Activated naive CD8-positive, alpha-beta T cell treated with anti-CD3 and anti-CD28 coated beads, Interleukin-2, amount 50 U/mL, for 24 hours (primary cell): ENCODE data around the gene TMC1.

ENCODE experiments used
- ATAC-seq: fragments of 150-1000 bp; cut with Tn5 transposase; one replicate; pipeline ENCODE4 v1.10.0; 2021
- DNase-seq: peaks from one replicate; pipeline ENCODE4 v3.0.0; 2021
- H3K27ac Mint-ChIP-seq: one replicate; pipeline ENCODE4 v1.8.0; 2021; ENCODE audit warnings: mild to moderate bottlenecking, mixed read lengths
- H3K27me3 Mint-ChIP-seq: one replicate; pipeline ENCODE4 v1.8.0; 2021; ENCODE audit warnings: mixed read lengths
- H3K36me3 Mint-ChIP-seq: one replicate; pipeline ENCODE4 v1.8.0; 2021; ENCODE audit warnings: low read depth, mixed read lengths
- H3K4me1 Mint-ChIP-seq: one replicate; pipeline ENCODE4 v1.8.0; 2021; ENCODE audit warnings: mixed read lengths
- H3K4me3 Mint-ChIP-seq: one replicate; pipeline ENCODE4 v1.8.0; 2021; ENCODE audit warnings: mild to moderate bottlenecking, moderate library complexity, mixed read lengths
- H3K9me3 Mint-ChIP-seq: one replicate; pipeline ENCODE4 v1.8.0; 2021; ENCODE audit warnings: mixed read lengths

Gene TMC1

GRCh38 chr9:72575666-72576065 is 54.3 kb downstream of the TMC1 start:
- H3K4me1 Mint-ChIP-seq: peaks cover 16% of the 10 kb centered on the region
- peaks cover 3% of the 10 kb centered on the region for H3K27me3 Mint-ChIP-seq
- H3K9me3 Mint-ChIP-seq: no peaks in the 10 kb centered on the region
- H3K36me3 Mint-ChIP-seq: no peaks in the 10 kb centered on the region
- no peak overlapping the region for H3K27ac Mint-ChIP-seq
- no peak overlapping the region for H3K4me3 Mint-ChIP-seq
- DNase-seq (no peak), ATAC-seq (no peak)

DNA sequence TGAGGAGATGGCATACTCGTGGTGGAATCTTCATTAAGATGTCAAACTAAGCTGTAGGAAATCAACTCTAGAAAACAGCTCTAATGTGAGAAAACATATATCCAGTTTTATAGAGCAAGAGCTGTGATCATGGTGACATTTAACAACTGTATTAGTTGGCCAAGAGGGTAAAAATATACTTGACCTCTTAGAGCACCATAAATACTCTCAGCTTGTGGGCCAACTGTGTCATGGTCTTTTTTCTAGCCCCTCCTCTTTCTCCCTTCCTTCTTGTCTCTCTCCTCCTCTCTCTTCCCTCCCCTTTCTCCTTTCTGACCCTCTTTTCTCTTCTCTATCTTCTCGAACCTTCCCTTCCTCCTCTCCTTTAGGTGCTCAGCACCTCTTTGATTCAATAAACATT is 54.7 kb downstream of the TMC1 start:
- Mint-ChIP-seq H3K27me3 (peaks cover 3% of the 10 kb centered on the region), H3K4me3 (no peak overlapping the region), H3K36me3 (no peaks in the 10 kb centered on the region), H3K4me1 (peaks cover 17% of the 10 kb centered on the region), H3K27ac (no peak overlapping the region), H3K9me3 (no peaks in the 10 kb centered on the region)
- DNase-seq: no peak
- no peak for ATAC-seq

DNA sequence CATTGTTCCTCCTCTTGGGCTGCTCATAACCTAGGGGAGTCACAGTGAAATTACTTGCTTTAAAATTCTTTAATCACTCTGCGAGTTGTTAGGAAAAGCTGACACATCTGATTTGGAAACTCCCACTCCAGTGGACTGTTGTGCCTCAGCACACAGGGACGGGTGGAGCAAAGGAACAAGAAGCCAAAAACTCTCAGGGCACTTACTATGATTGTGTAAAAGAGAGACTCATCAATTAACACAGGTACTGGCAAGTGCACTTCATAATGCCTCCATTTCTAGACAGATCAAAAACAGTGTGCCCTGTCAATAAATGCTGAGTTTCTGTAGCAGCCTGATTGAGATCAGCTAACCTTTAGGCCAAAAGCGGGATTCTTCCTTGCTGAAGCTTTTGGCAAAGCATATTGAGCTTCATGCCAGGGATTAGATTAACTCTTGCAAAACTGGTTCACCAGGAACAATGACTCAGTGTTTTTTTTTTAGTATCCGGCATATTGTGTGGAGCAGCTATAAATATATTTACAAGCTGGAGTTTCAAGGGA is 55.9 kb downstream of the TMC1 start:
- no peak for ATAC-seq
- H3K4me1 Mint-ChIP-seq: peaks cover 21% of the 10 kb centered on the region
- H3K9me3 Mint-ChIP-seq: no peaks in the 10 kb centered on the region
- no peak for DNase-seq
- no peak overlapping the region for H3K27ac Mint-ChIP-seq
- H3K36me3 Mint-ChIP-seq: no peaks in the 10 kb centered on the region
- peaks cover 3% of the 10 kb centered on the region for H3K27me3 Mint-ChIP-seq
- no peak overlapping the region for H3K4me3 Mint-ChIP-seq

- H3K36me3 Mint-ChIP-seq: no peaks in the 10 kb centered on the region
- DNase-seq: no peak
- no peaks in the 10 kb centered on the region for H3K27me3 Mint-ChIP-seq
- H3K4me3 Mint-ChIP-seq: no peak overlapping the region
- H3K9me3 Mint-ChIP-seq: no peaks in the 10 kb centered on the region
- peaks cover 32% of the 10 kb centered on the region for H3K4me1 Mint-ChIP-seq
- H3K27ac Mint-ChIP-seq: no peak overlapping the region
- ATAC-seq: no peak
These were observed 57.8 kb downstream of the TMC1 start for GRCh38 chr9:72579190-72579589.

DNA sequence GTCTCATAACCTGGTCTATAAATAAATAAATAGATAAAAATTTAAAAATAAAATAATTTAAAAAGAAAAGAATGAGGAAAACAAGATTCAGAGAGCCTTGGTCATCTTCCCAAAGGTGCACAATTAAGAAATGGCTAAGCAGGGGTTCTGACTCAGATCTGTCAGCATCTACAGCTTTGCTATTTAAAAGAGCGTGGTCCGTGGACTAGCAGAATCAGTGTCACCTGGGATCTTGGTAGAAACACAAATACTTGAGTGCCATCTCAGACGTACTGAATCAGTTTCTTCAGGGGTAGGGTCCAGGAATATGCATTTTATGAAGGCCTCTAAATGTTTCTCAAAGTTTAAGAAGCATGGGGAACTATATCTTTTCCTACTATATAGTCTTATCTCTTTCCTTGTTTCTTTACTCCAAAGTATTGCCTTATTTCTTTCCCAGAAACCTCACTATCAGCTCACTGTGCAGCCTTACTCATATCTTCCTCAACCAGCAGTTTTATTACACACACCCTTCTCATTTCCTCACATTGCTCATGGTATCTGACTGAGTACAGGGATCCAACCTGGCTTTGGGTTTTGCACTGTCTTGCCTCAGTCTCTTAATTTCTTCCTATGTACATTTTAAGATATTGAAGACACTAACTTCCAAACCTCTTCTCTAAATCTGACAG is 58.6 kb downstream of the TMC1 start:
- no peak for DNase-seq

DNA sequence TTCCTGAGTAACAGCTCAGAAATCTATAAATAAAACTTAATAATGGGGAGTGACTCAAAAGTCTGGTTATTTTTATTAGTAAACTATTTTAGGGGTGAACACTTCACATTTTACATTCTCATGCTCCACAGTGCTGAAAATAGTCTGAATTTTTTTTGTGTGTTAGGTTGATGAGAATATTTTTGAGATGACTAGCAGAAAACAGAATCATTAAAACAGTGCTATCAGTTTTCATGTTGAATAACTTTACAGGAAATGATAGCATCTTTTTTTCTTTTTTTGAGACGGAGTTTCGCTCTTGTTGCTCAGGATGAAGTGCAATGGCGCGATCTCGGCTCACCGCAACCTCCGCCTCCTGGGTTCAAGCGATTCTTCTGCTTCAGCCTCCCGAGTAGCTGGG is 60.3 kb downstream of the TMC1 start:
- no peak overlapping the region for H3K27ac Mint-ChIP-seq
- H3K27me3 Mint-ChIP-seq: no peaks in the 10 kb centered on the region
- H3K4me3 Mint-ChIP-seq: no peak overlapping the region
- H3K9me3 Mint-ChIP-seq: no peaks in the 10 kb centered on the region
- DNase-seq: no peak
- H3K4me1 Mint-ChIP-seq: peaks cover 35% of the 10 kb centered on the region
- no peak for ATAC-seq
- H3K36me3 Mint-ChIP-seq: no peaks in the 10 kb centered on the region

More for the DNA sequence above, 58.6 kb downstream of the TMC1 start:
- H3K27me3 Mint-ChIP-seq: no peaks in the 10 kb centered on the region
- no peaks in the 10 kb centered on the region for H3K9me3 Mint-ChIP-seq
- peaks cover 30% of the 10 kb centered on the region for H3K4me1 Mint-ChIP-seq
- H3K36me3 Mint-ChIP-seq: no peaks in the 10 kb centered on the region
- H3K27ac Mint-ChIP-seq: peak overlapping the region; percentile 1
- peak; percentile 78 for ATAC-seq
- H3K4me3 Mint-ChIP-seq: no peak overlapping the region

- no peak overlapping the region for H3K4me3 Mint-ChIP-seq
- no peaks in the 10 kb centered on the region for H3K27me3 Mint-ChIP-seq
- H3K27ac Mint-ChIP-seq: no peak overlapping the region
- ATAC-seq (no peak), DNase-seq (no peak)
- H3K36me3 Mint-ChIP-seq: no peaks in the 10 kb centered on the region
- H3K4me1 Mint-ChIP-seq: peaks cover 41% of the 10 kb centered on the region
- no peaks in the 10 kb centered on the region for H3K9me3 Mint-ChIP-seq
These were observed 62.0 kb downstream of the TMC1 start for GRCh38 chr9:72583370-72583769.

GRCh38 chr9:72586388-72587130 is 65.2 kb downstream of the TMC1 start:
- H3K27ac Mint-ChIP-seq: peak overlapping the region; percentile 11
- peak; percentile 9 for DNase-seq
- ATAC-seq: peak; percentile 84
- no peaks in the 10 kb centered on the region for H3K27me3 Mint-ChIP-seq
- H3K4me1 Mint-ChIP-seq: peaks cover 46% of the 10 kb centered on the region
- no peaks in the 10 kb centered on the region for H3K36me3 Mint-ChIP-seq
- no peaks in the 10 kb centered on the region for H3K9me3 Mint-ChIP-seq
- no peak overlapping the region for H3K4me3 Mint-ChIP-seq

- Mint-ChIP-seq H3K27me3 (peaks cover 3% of the 10 kb centered on the region), H3K4me1 (peaks cover 34% of the 10 kb centered on the region), H3K9me3 (no peaks in the 10 kb centered on the region), H3K36me3 (no peaks in the 10 kb centered on the region), H3K27ac (no peak overlapping the region), H3K4me3 (no peak overlapping the region)
- DNase-seq (no peak), ATAC-seq (no peak)
These were observed 66.9 kb downstream of the TMC1 start for GRCh38 chr9:72588336-72588735.

GRCh38 chr9:72589667-72590521 is 68.5 kb downstream of the TMC1 start:
- Mint-ChIP-seq H3K36me3 (no peaks in the 10 kb centered on the region), H3K4me1 (peaks cover 33% of the 10 kb centered on the region), H3K27me3 (peaks cover 10% of the 10 kb centered on the region), H3K9me3 (no peaks in the 10 kb centered on the region), H3K4me3 (peak overlapping the region; percentile 24), H3K27ac (peak overlapping the region; percentile 73)
- DNase-seq (no peak), ATAC-seq (peak; percentile 47)

DNA sequence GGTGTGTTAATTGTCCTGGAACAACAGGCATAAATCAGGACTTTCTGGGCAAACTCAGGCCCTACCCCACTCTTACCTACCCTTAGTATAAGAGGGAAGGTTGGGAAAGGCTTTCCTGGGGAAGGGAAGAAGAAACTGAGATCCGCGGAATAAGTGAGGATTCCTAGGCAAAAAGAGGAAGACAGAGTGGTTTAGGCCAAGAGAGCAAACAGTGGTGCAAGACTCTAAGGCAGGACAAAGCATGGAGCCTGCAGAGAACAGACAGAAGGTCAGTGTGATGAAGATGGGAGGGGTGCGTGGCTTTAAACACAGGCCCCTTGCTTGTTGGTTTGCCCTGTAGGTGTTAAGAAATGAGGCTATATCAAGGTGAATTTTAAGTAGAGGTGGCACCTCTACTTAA is 69.4 kb downstream of the TMC1 start:
- Mint-ChIP-seq H3K27ac (no peak overlapping the region), H3K27me3 (peaks cover 12% of the 10 kb centered on the region), H3K9me3 (no peaks in the 10 kb centered on the region), H3K36me3 (no peaks in the 10 kb centered on the region), H3K4me3 (no peak overlapping the region), H3K4me1 (peaks cover 28% of the 10 kb centered on the region)
- DNase-seq (no peak), ATAC-seq (no peak)

DNA sequence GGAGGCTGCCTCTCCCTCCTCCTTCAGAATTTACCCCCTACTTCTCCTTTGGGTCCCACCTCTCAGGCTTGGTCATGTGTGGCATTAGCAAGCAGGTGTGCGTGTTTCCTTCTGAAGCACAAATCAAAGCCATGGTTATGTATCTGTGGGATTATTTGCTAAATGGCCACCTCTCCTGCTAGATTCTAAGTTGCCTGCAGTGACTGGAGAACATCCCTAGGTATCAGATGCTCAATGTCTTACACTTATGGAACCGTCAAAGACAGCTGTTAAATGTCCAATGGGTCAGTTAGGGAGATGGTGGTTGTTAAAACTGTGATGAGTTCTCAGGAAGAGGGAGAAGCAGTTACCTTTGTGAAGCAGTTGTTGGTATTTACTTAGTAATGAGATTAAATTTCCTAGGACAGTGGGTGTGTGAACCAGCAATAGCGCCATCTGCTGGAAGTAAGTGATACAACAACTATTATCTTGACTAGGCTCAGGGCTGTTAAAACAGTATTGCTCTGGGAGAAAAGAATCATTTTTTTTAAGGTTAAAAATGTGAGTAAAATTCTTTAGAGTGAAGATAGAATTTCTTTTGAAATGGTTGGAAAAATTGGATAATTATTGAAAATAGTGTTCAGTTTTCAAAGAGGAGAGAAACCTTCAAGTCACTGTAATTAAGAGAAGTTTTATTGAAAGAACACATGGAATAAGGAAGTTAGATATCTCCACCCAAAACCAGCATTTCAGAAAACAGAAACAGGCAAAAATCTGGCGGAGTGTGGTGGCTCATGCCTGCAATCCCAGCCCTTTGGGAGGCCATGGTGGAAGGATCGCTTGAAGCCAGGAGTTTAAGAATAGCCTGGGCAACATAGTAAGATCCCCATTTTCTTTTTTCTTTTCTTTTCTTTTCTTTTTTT is 71.3 kb downstream of the TMC1 start:
- ATAC-seq: peak; percentile 60
- Mint-ChIP-seq H3K27ac (no peak overlapping the region), H3K36me3 (no peaks in the 10 kb centered on the region), H3K9me3 (no peaks in the 10 kb centered on the region), H3K27me3 (peaks cover 12% of the 10 kb centered on the region), H3K4me1 (peaks cover 26% of the 10 kb centered on the region), H3K4me3 (no peak overlapping the region)
- peak; percentile 16 for DNase-seq

DNA sequence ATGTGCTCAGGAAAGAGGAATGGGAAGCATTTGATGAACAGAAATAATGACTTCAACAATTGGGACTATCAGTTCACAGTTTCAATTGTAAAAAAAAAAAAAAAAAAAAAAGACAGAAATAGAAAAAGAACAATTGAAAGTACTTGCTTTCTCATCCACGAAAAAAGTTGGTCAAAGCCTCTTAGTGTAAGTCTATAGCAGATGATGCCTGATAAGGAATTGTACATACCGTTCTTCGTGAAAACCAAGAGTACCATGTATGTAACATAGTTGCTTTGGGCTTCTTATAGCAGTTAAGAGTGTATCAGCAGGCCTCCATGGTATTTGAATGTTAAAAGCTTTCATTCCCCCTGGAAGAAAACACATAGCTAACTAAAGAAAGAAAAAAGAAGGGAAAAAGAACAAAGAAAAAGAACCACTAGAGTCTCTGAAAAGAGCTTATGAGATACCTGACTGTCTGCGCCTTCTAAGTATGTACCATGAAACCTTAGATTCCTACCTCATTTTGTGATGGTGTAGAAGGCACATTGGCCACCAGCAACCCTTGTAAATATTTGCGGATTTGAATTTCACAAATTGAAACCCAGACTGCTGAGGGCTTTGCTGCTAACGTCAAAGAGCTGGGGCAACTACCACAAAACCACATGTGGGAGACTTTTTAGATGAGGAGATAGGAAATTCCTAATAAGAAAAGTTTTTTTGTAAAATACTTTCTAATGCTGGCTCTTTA is 75.2 kb downstream of the TMC1 start:
- ATAC-seq (peak; percentile 31), DNase-seq (no peak)
- no peaks in the 10 kb centered on the region for H3K9me3 Mint-ChIP-seq
- H3K27me3 Mint-ChIP-seq: peaks cover 14% of the 10 kb centered on the region
- H3K27ac Mint-ChIP-seq: peak overlapping the region; percentile 32
- no peak overlapping the region for H3K4me3 Mint-ChIP-seq
- no peaks in the 10 kb centered on the region for H3K36me3 Mint-ChIP-seq
- H3K4me1 Mint-ChIP-seq: peaks cover 11% of the 10 kb centered on the region
